ENCODE measurements around the gene LHFPL6.
"Not testable (repeated sequence)": the region's sequence is repeated elsewhere in the genome, so short reads cannot be mapped to it uniquely, and the experiment has no call there.

LHFPL6 gene

GRCh38 chr13:39345982-39346381, 257.0 kb downstream of the LHFPL6 start:
- no peak for DNase-seq (ENCODE audit: low read depth)

- DNase-seq (ENCODE audit: low read depth) = no peak
Measured at GRCh38 chr13:39341251-39341650, 261.7 kb downstream of the LHFPL6 start.

GRCh38 chr13:39338114-39338513, 264.9 kb downstream of the LHFPL6 start:
- DNase-seq (ENCODE audit: low read depth) = not testable (repeated sequence)

GRCh38 chr13:39336937-39337336, 266.1 kb downstream of the LHFPL6 start:
- no peak for DNase-seq (ENCODE audit: low read depth)

DNA sequence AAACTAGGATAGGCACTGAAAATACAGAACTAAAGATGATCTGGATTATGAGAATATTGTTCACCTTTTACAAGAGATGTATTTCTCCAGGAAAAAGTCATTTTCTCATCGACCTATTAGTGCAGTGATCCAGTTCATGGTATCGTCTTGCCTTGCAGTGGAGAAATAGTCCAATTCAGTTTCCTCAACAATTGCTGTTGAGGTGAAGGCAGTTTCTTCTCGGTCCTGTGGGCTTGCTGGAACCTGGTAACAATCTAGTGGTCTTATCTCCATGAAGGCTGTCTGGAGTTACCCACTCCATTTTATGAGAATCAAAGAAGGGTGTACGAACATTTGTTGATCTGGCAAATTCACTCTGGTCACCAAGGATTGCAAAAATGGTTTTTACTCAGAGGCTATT, 266.8 kb downstream of the LHFPL6 start:
- DNase-seq (ENCODE audit: low read depth) = no peak

DNA sequence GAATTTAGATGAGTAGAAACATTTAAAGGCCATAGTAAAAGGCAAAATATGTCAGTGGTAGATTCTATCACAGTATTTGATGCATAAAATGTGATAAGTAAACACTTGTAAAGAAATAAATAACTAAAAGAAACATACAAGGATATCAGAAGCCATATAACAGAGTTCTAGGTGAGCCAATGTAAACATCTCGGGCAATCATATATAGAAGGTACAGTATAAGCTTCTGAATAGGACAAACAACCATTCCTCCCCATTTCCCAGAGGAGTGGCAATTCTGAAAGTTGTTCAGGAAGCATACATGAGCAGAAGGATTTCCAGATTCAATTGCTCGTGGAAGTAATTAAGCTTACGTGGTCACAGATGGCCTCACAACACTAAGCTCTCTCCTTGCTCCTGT, 267.3 kb downstream of the LHFPL6 start:
- DNase-seq (ENCODE audit: low read depth) = no peak

DNA sequence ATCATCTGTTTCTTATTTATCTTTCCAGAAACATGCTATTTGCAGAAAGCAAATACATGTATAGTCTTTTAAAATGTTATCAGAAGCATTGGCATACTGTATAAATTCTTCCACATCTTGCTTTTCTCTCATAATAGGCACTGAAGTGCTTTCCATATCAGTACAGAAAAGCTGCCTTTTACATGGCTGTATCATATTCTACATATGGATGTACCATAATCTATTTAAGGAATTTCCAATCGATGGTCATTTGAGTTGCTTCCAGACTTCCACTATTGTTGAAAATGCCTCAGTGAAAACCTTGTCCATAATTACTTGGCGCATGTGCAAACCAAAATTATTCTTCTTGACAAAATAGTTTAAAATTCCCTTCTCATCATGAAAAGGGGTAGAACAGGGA, 272.5 kb downstream of the LHFPL6 start:
- DNase-seq (ENCODE audit: low read depth) = no peak

- no peak for DNase-seq (ENCODE audit: low read depth)
Measured at GRCh38 chr13:39329182-39329639, 273.8 kb downstream of the LHFPL6 start.

DNA sequence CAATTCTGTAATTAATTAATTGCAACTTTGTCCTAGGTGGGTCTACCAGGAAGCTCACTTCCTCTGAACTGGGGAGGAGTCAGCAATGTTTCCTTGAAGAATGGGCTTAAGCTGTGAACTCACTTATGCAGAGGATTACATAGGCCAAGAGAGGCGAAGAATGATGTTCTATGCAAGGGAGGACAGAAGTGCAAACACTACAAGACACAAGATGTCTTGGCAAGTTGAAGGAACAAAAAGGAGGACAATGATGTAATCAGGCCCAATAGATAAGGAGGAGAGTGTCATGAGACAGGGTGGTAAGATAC, 275.9 kb downstream of the LHFPL6 start:
- DNase-seq (ENCODE audit: low read depth) = no peak

- no peak for DNase-seq (ENCODE audit: low read depth)
Measured at GRCh38 chr13:39326469-39327171, 276.4 kb downstream of the LHFPL6 start.

- no peak for DNase-seq (ENCODE audit: low read depth)
Measured at GRCh38 chr13:39324806-39325311, 278.1 kb downstream of the LHFPL6 start.

DNA sequence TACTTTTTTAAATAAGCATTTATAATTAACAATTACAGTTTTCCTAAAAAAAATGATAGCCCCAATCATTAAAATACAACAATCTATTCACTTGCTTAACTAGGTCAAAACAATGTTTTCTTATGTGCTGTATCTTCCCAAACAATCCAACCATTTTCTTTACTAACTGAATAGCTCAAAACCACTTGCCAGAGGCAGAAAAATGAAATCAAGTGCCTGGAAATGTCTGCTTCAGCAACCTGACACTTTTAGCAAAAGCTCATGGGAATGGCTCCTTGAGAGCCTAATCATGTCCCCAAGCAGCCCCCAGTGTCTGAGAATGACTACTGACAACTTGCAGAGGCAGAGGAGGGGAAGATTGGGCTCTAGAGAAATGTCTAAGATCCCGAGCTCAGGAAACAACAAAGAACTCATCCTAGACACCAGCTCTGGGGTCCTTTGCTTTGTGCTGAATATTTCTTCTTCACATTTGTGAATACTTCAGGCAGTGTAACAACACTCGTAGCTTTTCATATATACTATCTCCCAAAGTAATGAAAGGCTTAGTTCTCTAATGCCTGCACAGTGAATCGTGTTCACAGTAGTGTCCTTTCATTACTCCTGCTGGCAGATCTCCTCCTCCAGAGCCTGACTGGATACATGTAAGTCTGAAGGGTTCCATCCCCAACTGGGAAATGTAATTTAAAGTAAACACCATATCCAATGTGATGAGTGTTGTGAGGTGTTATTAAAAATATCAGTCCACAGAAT, 280.0 kb downstream of the LHFPL6 start:
- DNase-seq (ENCODE audit: low read depth) = no peak

DNA sequence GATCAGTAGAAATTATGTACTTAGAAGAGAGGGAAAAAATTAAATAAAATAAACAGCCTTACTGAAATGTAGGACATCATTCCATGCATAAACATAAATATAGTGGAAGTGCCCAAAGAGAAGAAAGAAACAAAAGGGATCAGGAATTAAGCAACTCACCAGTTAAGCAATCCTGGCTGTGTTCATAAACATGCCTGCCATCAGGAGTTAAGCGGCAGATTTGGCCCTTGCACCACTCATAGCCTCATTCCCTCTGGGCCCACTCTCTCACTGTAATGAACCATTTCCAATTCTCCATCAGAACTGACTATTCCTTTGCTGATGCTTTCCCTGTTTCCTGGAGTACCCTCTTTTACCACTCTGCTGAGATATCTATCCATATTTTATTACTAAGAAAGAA, 281.4 kb downstream of the LHFPL6 start:
- no peak for DNase-seq (ENCODE audit: low read depth)

DNA sequence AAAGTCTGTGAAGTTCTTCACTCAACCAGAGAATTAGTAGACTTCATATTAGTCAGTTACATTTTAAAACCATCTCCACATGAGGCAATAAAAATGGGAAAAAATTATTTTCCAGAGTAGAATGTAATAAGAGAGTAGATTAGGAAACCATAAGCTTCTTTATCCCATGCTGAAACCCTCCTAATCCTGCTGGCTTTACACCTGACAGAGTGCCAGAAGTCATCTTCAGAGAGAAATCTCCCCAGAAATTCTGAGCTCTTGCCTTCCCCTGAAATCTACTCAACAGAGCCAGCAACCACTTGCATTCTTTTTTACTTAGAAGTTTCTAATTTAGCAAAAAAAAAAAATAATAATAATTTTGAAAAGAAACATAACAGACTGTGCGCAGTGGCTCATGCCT, 284.8 kb downstream of the LHFPL6 start:
- no peak for DNase-seq (ENCODE audit: low read depth)

GRCh38 chr13:39317291-39317690, 285.7 kb downstream of the LHFPL6 start:
- no peak for DNase-seq (ENCODE audit: low read depth)

- DNase-seq (ENCODE audit: low read depth) = no peak
Measured at GRCh38 chr13:39315796-39316195, 287.2 kb downstream of the LHFPL6 start.

DNA sequence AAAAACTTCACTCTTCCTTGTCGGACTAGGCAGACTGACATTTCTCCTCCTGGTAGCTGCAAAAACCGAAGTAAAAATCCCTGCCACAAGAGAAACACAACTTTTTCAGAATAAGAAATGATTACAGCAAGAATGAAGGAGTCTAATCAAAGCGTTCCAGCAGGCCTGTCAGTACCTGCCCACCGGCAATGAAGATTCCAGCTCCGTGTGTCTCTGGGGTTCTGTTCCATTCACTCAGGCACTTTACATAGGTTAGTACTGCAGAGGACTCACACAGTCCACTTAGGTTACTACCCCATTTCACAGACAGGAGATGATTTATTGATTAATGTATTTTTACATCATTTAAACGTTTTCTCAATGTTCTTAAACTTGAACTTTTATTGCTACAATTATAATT, 289.3 kb downstream of the LHFPL6 start:
- DNase-seq (ENCODE audit: low read depth) = no peak

DNA sequence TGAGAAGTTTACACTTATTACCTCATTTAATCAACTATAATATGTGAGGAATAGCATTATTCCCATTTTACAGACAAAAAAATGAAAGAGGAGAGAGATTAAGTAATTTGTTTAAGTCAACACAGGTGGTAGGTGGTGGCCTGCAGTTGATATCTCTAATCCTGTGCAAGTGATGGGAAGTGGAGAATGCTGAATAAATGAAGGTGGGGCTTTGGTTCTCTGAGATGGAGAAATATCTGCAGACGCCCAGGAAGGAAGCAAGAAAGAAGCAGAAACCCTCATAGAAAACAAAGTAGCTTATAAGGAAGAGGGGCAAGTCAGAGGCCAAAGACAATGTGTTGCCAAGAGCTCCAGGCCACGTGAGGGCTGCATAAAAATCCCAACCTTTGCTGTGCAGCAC, 290.4 kb downstream of the LHFPL6 start:
- no peak for DNase-seq (ENCODE audit: low read depth)

- DNase-seq (ENCODE audit: low read depth) = no peak
Measured at GRCh38 chr13:39311619-39312018, 291.4 kb downstream of the LHFPL6 start.

- no peak for DNase-seq (ENCODE audit: low read depth)
Measured at GRCh38 chr13:39310961-39311360, 292.0 kb downstream of the LHFPL6 start.

DNA sequence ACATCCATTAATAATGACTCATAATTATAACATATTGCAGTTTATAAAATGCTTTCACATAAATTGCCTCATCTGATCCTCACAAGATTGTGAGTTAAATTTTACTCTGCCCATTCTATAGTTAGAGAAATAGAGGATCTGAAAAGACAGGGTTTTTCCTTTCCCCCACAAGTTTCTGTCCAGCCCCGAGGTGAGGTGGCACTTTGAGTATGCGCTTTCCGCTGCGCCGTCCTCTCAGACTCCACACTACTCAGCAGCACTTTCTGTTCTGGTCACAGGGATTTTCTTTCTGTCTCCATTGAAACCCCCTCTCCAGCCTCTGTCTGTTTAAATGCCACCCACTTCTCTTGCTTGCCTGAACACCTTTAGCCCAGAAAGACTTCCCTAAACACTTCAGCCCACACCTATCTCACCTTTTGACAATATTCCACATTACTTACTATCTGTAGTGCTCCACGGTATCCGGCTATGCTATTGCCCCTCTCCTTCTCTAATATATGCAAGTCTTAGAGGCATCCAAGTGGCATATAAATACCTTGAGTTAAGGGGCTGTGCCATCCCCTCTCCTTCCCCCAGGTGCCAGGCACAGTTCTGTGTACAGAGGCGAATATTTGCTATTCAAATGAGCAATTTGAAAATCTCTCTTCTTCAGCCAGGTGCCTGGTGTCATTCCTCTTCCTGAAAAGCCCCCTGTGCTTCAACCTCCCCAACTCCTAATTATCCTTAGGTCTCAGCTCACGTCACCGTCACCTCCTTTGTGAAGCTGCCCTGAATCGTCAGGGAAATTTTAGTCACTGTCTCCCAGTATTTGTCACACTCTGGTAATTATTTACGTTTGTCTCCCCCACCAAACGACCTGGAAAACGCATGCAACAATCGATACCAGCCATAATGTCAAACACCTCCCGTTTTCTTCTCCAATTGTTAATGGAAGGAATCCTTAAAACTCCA, 296.1 kb downstream of the LHFPL6 start:
- DNase-seq (ENCODE audit: low read depth) = no peak

DNA sequence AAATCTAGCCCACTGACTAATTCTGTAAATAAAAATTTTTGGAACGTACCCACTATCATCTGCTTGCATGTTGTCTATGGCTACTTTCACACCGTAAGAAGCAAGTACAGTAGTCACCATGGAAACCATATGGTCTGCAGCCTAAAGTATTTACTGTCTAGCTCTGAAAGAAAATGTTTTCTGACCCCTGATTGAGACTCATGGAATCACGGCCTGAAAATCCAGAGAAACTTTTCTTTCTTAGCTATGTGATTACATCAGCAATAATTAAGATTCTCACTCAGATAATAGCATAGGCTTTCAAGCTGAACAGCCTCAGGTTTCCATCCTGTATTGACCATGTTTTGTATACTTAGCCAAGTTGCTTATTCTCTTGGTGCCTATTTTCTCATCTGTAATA, 300.2 kb downstream of the LHFPL6 start:
- no peak for DNase-seq (ENCODE audit: low read depth)

- DNase-seq (ENCODE audit: low read depth) = no peak
Measured at GRCh38 chr13:39298951-39299350, 304.0 kb downstream of the LHFPL6 start.
